WI38 (cell line): ENCODE data around the gene IGF1R.

Source experiments
- H3K4me3 ChIP-seq: 2 replicates; pipeline ENCODE4 v1.5.1; 2011; ENCODE audit warnings: low read depth, mild to moderate bottlenecking, control low read depth, low read length
- CTCF ChIP-seq: IDR thresholded peaks from 2 replicates; pipeline ENCODE4 v1.5.1; 2012; ENCODE audit warnings: low read depth, mild to moderate bottlenecking, control low read depth, low read length

The IGF1R gene

GRCh38 chr15:98830034-98830634 lies 181.8 kb downstream of the IGF1R start:
- TF ChIP-seq CTCF: no peak
- no peak overlapping the region for H3K4me3 ChIP-seq

GRCh38 chr15:98834976-98835375 lies 186.6 kb downstream of the IGF1R start:
- no peak for TF ChIP-seq CTCF
- H3K4me3 ChIP-seq: no peak overlapping the region

- no peak overlapping the region for H3K4me3 ChIP-seq
- TF ChIP-seq CTCF: no peak
Observed at GRCh38 chr15:98835876-98836275, 187.5 kb downstream of the IGF1R start.

GRCh38 chr15:98838387-98839259 lies 190.3 kb downstream of the IGF1R start:
- H3K4me3 ChIP-seq: no peak overlapping the region
- no peak for TF ChIP-seq CTCF

- TF ChIP-seq CTCF: no peak
- no peak overlapping the region for H3K4me3 ChIP-seq
Observed at GRCh38 chr15:98840053-98840452, 191.7 kb downstream of the IGF1R start.

GRCh38 chr15:98841419-98841970 lies 193.2 kb downstream of the IGF1R start:
- TF ChIP-seq CTCF: no peak
- no peak overlapping the region for H3K4me3 ChIP-seq
